B cell (primary cell): ENCODE results near the gene SLC1A2. TPM values are rescaled to one million over a fixed set of nuclear protein-coding genes. Genes with fewer than 3 reads are reported as not detected.

Experiments
- ATAC-seq: fragments of 200-7000 bp; cut with Tn5 transposase; one replicate; pipeline ENCODE4 v1.10.0; 2021; ENCODE audit warnings: low read depth, mild to moderate bottlenecking, moderate number of reproducible peaks, moderate library complexity
- CTCF ChIA-PET: fragments of 350-600 bp; sonication (Branson Sonifier 250); formaldehyde crosslinking; loops from one replicate; lab custom pipeline; 2021; ENCODE audit warnings: antibody characterized with exemption, inconsistent platforms; lab: Charles Lee
- POLR2A ChIA-PET: fragments of 350-600 bp; sonication (Branson Sonifier 250); formaldehyde crosslinking; loops from one replicate; lab custom pipeline; 2021; ENCODE audit warnings: antibody characterized with exemption; lab: Charles Lee
- DNase-seq: peaks from one replicate; pipeline ENCODE4 v3.0.0; 2013
- H2AFZ ChIP-seq: 2 replicates; pipeline ENCODE4 v1.6.1; 2012; ENCODE audit warnings: mild to moderate bottlenecking, low read depth, low read length; ENCODE audit not compliant: insufficient read depth, poor library complexity, severe bottlenecking
- H3K27ac ChIP-seq, 2 donors: 1 replicate in 1 of 2; 2 replicates in 1 of 2; pipeline ENCODE4 v1.5.1; 2012 to 2013; ENCODE audit warnings: low read length in 2 of 2, mild to moderate bottlenecking in 2 of 2, moderate library complexity in 1 of 2
- H3K27me3 ChIP-seq, 4 experiments: fragments of 200-600 bp in 1 of 4; sonication (generic) in 1 of 4; replicated peaks in 1 of 4; 1 replicate in 2 of 4; 2 replicates in 2 of 4; pipeline versions ENCODE4 v1.6.1 to v1.7.0; 2013 to 2016; ENCODE audit warnings: low read length in 3 of 4, mild to moderate bottlenecking in 2 of 4, mixed read lengths in 1 of 4, moderate library complexity in 1 of 4; ENCODE audit not compliant: insufficient read depth in 4 of 4, control insufficient read depth in 3 of 4; ENCODE audit errors: control extremely low read depth in 1 of 4
- H3K36me3 ChIP-seq, 2 experiments: replicated peaks in 1 of 2; 1 replicate in 1 of 2; 2 replicates in 1 of 2; pipeline versions ENCODE4 v1.6.1 to v1.7.1; 2013; ENCODE audit warnings: low read length in 1 of 2; ENCODE audit not compliant: insufficient read depth in 2 of 2, control insufficient read depth in 1 of 2; ENCODE audit errors: control extremely low read depth in 1 of 2, extremely low read depth in 1 of 2
- H3K4me1 ChIP-seq, 2 donors: fragments of 200-600 bp in 1 of 2; sonication (generic) in 1 of 2; 1 replicate in 1 of 2; 2 replicates in 1 of 2; pipeline versions ENCODE4 v1.5.1 to v1.6.1; 2013 to 2017; ENCODE audit warnings: low read length in 2 of 2; ENCODE audit not compliant: control insufficient read depth in 2 of 2, insufficient read depth in 2 of 2
- H3K4me2 ChIP-seq: replicated peaks from 2 replicates; pipeline ENCODE3; 2012; ENCODE audit warnings: mild to moderate bottlenecking, low read depth, low read length; ENCODE audit not compliant: poor library complexity, severe bottlenecking
- H3K4me3 ChIP-seq, 5 experiments: fragments of 200-600 bp in 1 of 5; sonication (generic) in 1 of 5; 1 replicate in 3 of 5; 2 replicates in 2 of 5; pipeline versions ENCODE4 v1.5.1 to v1.7.0; 2011 to 2016; ENCODE audit warnings: low read length in 4 of 5, mild to moderate bottlenecking in 4 of 5, low read depth in 2 of 5, control low read depth in 1 of 5, moderate library complexity in 1 of 5; ENCODE audit not compliant: insufficient read depth in 1 of 5; ENCODE audit errors: control extremely low read depth in 1 of 5, extremely low read depth in 1 of 5
- H3K79me2 ChIP-seq: fragments of 200-600 bp; sonication (generic); one replicate; pipeline ENCODE4 v1.6.0; 2016; ENCODE audit warnings: low read length; ENCODE audit not compliant: control insufficient read depth, insufficient read depth
- H3K9ac ChIP-seq: fragments of 200-600 bp; sonication (generic); 2 replicates; pipeline ENCODE4 v1.6.1; 2017; ENCODE audit warnings: mild to moderate bottlenecking, low read length, moderate library complexity
- H3K9me3 ChIP-seq, 3 donors: one replicate each; pipeline versions ENCODE4 v1.6.1 to v1.7.1; 2013; ENCODE audit warnings: low read length in 2 of 3; ENCODE audit not compliant: control insufficient read depth in 2 of 3, insufficient read depth in 1 of 3; ENCODE audit errors: control extremely low read depth in 1 of 3
- H4K20me1 ChIP-seq: 2 replicates; pipeline ENCODE4 v1.6.0; 2012; ENCODE audit warnings: mild to moderate bottlenecking, low read length; ENCODE audit not compliant: insufficient read depth, control insufficient read depth, poor library complexity, severe bottlenecking
- H3K27ac Mint-ChIP-seq: one replicate; pipeline ENCODE4 v1.8.0; 2021; ENCODE audit warnings: mixed read lengths
- H3K27me3 Mint-ChIP-seq: one replicate; pipeline ENCODE4 v1.8.0; 2021; ENCODE audit warnings: mixed read lengths
- H3K4me1 Mint-ChIP-seq: one replicate; pipeline ENCODE4 v1.8.0; 2021; ENCODE audit warnings: mixed read lengths
- H3K4me3 Mint-ChIP-seq: one replicate; pipeline ENCODE4 v1.8.0; 2021; ENCODE audit warnings: mixed read lengths
- H3K9me3 Mint-ChIP-seq: one replicate; pipeline ENCODE4 v1.8.0; 2022; ENCODE audit warnings: mixed read lengths; ENCODE audit not compliant: insufficient read depth
- EZH2 ChIP-seq: IDR thresholded peaks from 2 replicates; pipeline ENCODE4 v1.6.1; 2012; ENCODE audit warnings: borderline replicate concordance, low read depth, mild to moderate bottlenecking, moderate library complexity, low read length; ENCODE audit not compliant: insufficient read depth, poor library complexity, severe bottlenecking
- WGBS: methylation state at CpG from one replicate; pipeline ENCODE4 v1.1.5; 2013; ENCODE audit warnings: missing lambda C conversion rate; ENCODE audit not compliant: insufficient coverage; 5-methylcytosine and 5-hydroxymethylcytosine counted together
- intact Hi-C: fragments of 100-400 bp; cut with micrococcal nuclease; formaldehyde crosslinking; loops from one replicate; pipeline ENCODE4 v1.10.0; 2022
- polyA plus RNA-seq: library from polyadenylated mRNA; depleted of rRNA; stranded (reverse); fragments of >200 nt; gene quantifications from 2 replicates; pipeline ENCODE4 v1.2.3, GENCODE V29; 2012
- total RNA-seq, 2 donors: library from RNA; stranded (reverse); fragments of 120-200 nt in 1 of 2; gene quantifications; 1 replicate in 1 of 2; 2 replicates in 1 of 2; pipeline versions ENCODE4 v1.2.3 to v1.2.4, GENCODE V29; 2013 to 2022
- TF ChIP-seq, protein P1 (sequence below): fragments of 200-600 bp; IDR thresholded peaks from one replicate; pipeline ENCODE4 v1.8.0; 2022; ENCODE audit warnings: antibody characterized with exemption, mild to moderate bottlenecking

The SLC1A2 gene
- total and polyA plus RNA-seq, 2 donors (not counting 1 experiment from before 2014, with no cell fraction given) = not detected

DNA sequence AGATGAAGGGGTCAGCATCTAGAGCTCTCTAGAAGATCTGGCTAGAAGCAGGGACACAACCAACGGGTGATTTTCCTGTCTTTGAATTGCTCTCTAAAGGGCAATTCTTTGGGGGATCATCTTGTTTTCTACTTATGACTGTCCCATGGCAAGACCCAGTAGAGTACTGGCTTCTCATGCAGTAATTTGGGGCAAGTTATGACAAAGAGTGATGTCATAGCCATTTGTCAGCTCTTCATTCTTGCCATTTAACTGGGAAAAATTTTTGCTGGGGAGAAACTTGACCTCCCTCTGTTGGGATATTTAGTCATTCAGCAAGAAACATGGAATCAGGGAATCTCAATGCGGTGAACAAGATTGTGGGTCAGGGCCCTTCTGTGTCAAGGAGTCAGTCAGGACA, 80.4 kb downstream of the SLC1A2 start:
- Mint-ChIP-seq H3K27ac (no peak overlapping the region), H3K9me3 (no peaks in the 10 kb centered on the region), H3K4me3 (no peak overlapping the region), H3K27me3 (no peaks in the 10 kb centered on the region), H3K4me1 (peaks cover 19% of the 10 kb centered on the region)
- H3K79me2 ChIP-seq = no peaks in the 10 kb centered on the region
- H3K4me1 ChIP-seq = peaks cover 14 to 17% of the 10 kb centered on the region in 2 donors
- no peaks in the 10 kb centered on the region for H3K36me3 ChIP-seq
- WGBS = 86% methylated on average over 2 of the region's 2 CpGs
- no peak overlapping the region for H3K27ac ChIP-seq
- ATAC-seq (no peak), DNase-seq (no peak)
- no peak overlapping the region for H2AFZ ChIP-seq
- no peak overlapping the region for H3K4me2 ChIP-seq
- H4K20me1 ChIP-seq = no peaks in the 10 kb centered on the region
- intact Hi-C loops = loop anchor here (10.0 kb wide), 1 partner anchor 264 kb away; no protein-coding TSS in a partner anchor
- TF ChIP-seq, protein P1, sequence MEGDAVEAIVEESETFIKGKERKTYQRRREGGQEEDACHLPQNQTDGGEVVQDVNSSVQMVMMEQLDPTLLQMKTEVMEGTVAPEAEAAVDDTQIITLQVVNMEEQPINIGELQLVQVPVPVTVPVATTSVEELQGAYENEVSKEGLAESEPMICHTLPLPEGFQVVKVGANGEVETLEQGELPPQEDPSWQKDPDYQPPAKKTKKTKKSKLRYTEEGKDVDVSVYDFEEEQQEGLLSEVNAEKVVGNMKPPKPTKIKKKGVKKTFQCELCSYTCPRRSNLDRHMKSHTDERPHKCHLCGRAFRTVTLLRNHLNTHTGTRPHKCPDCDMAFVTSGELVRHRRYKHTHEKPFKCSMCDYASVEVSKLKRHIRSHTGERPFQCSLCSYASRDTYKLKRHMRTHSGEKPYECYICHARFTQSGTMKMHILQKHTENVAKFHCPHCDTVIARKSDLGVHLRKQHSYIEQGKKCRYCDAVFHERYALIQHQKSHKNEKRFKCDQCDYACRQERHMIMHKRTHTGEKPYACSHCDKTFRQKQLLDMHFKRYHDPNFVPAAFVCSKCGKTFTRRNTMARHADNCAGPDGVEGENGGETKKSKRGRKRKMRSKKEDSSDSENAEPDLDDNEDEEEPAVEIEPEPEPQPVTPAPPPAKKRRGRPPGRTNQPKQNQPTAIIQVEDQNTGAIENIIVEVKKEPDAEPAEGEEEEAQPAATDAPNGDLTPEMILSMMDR = no peak
- TF ChIP-seq EZH2 = no peak
- H3K9ac ChIP-seq = no peak overlapping the region
- ChIA-PET CTCF (no interaction called here), POLR2A (no interaction called here)
- no peaks in the 10 kb centered on the region for H3K27me3 ChIP-seq
- H3K4me3 ChIP-seq = no peak overlapping the region
- no peaks in the 10 kb centered on the region for H3K9me3 ChIP-seq

GRCh38 chr11:35337914-35338305, 81.4 kb downstream of the SLC1A2 start:
- WGBS = 100% methylated on average over 2 of the region's 2 CpGs
- H3K27ac Mint-ChIP-seq = no peak overlapping the region
- no peaks in the 10 kb centered on the region for H3K9me3 Mint-ChIP-seq
- TF ChIP-seq, protein P1 = no peak
- TF ChIP-seq EZH2 = no peak
- Histone ChIP-seq H3K79me2 (no peaks in the 10 kb centered on the region), H3K4me2 (no peak overlapping the region), H3K36me3 (no peaks in the 10 kb centered on the region), H4K20me1 (no peaks in the 10 kb centered on the region), H3K4me1 (peaks cover 15 to 20% of the 10 kb centered on the region in 2 donors), H3K9me3 (peaks cover 0 to 3% (median 0%) of the 10 kb centered on the region in 3 donors), H3K27ac (no peak overlapping the region), H2AFZ (no peak overlapping the region), H3K9ac (no peak overlapping the region), H3K27me3 (no peaks in the 10 kb centered on the region), H3K4me3 (no peak overlapping the region)
- intact Hi-C loops = loop anchor here (10.0 kb wide), 1 partner anchor 263 kb away; no protein-coding TSS in a partner anchor
- DNase-seq = no peak
- H3K4me3 Mint-ChIP-seq = no peak overlapping the region
- ATAC-seq = no peak
- no peaks in the 10 kb centered on the region for H3K27me3 Mint-ChIP-seq
- ChIA-PET POLR2A (no interaction called here), CTCF (interaction anchor here (0.7 kb wide), 1 partner anchor 780 kb away, joined by 3 read pairs; no protein-coding TSS in a partner anchor)
- H3K4me1 Mint-ChIP-seq = peaks cover 19% of the 10 kb centered on the region
